Testis (tissue), 2 donors: ENCODE measurements around the gene SMIM43.

ENCODE experiments used
- POLR2A ChIP-seq: fragments of 450-650 bp; IDR thresholded peaks from one replicate; pipeline ENCODE4 v1.6.1; 2017; ENCODE audit warnings: antibody characterized with exemption, mild to moderate bottlenecking, moderate library complexity
- TF ChIP-seq, protein P1 (sequence below), 3 experiments: fragments of 450-650 bp in 2 of 3; fragments of 200-600 bp in 1 of 3; sonication (generic) in 1 of 3; IDR thresholded peaks; one replicate each; pipeline ENCODE4 v1.5.1; 2016 to 2019; ENCODE audit warnings: antibody characterized with exemption in 3 of 3, mild to moderate bottlenecking in 2 of 3, moderate library complexity in 1 of 3

GRCh38 chr4:121792966-121793365, 28.0 kb upstream of the SMIM43 start:
- TF ChIP-seq, protein P1, sequence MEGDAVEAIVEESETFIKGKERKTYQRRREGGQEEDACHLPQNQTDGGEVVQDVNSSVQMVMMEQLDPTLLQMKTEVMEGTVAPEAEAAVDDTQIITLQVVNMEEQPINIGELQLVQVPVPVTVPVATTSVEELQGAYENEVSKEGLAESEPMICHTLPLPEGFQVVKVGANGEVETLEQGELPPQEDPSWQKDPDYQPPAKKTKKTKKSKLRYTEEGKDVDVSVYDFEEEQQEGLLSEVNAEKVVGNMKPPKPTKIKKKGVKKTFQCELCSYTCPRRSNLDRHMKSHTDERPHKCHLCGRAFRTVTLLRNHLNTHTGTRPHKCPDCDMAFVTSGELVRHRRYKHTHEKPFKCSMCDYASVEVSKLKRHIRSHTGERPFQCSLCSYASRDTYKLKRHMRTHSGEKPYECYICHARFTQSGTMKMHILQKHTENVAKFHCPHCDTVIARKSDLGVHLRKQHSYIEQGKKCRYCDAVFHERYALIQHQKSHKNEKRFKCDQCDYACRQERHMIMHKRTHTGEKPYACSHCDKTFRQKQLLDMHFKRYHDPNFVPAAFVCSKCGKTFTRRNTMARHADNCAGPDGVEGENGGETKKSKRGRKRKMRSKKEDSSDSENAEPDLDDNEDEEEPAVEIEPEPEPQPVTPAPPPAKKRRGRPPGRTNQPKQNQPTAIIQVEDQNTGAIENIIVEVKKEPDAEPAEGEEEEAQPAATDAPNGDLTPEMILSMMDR (IDR thresholded peaks at IDR 0.05) = no peak
- TF ChIP-seq POLR2A = no peak
